Cerebellar nuclear complex (tissue), 1 donor: ENCODE results near the gene FOXC1.

Source experiments
- DNase-seq, 2 experiments: peaks; one replicate each; lab custom pipeline; 2025; lab: John Stamatoyannopoulos, UW

Gene FOXC1

GRCh38 chr6:1609648-1610496 lies at the start of gene FOXC1:
TSS of gene FOXC1 (plus strand) at chr6:1609915. CDS start at chr6:1610446, 531 bp downstream.
- DNase-seq: no peak

GRCh38 chr6:1560281-1561058 lies 49.2 kb upstream of the FOXC1 start:
- no peak for DNase-seq

- no peak for DNase-seq
These were observed 48.4 kb upstream of the FOXC1 start for GRCh38 chr6:1561355-1561754.

DNA sequence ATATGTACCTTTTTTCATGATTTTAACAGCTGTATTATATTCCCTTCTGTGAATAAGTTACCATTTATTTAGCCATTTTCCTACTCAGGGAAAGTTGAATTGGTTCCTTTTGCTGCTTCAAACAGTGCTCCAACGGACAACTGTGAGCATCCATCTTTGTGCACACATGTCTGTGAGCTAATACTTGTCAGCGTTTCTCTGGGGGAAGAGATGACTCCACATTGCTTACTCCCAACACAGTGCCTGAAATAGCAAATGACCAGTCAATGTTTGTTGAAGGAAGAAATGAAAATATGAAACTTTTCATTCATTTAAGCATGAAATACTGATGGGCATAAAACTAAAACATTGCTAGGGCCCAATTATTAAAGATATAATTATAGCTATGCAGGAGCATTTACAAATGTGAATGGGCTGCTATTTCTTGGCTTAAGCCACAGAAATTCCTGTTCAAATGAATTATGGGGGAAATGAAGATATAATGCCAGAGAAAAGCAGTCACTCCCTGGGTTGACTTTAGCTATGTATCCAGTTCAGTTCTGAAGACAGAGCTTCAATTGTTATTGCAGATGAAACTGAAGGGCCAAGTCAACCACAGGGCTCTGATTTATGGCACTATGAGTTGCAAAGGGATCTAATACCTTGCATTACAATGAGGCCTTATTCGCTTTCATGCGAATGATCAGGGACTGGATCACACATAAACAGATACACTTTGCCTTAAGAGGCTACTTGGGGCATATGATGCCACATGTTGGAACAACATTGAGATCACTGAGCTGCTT lies 47.4 kb upstream of the FOXC1 start:
- no peak for DNase-seq

DNA sequence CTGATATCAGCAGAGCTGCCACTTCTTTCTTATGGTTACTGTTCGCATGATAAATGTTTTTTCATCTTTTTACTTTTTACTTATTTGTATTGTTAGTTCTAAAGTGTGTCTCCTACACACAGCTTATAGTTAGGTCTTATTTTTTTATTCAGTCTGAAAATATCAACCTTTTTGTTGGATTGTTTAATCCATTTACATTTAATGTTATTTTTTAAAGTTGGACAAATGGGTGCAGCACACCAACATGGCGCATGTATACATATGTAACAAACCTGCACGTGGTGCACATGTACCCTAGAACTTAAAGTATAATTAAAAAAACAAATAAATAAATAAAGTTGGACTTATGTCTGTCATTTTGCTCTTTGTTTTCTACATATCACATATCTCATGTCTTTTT lies 40.3 kb upstream of the FOXC1 start:
- no peak for DNase-seq

GRCh38 chr6:1570848-1571247 lies 38.9 kb upstream of the FOXC1 start:
- no peak for DNase-seq

GRCh38 chr6:1572892-1573291 lies 36.8 kb upstream of the FOXC1 start:
- DNase-seq: no peak

DNA sequence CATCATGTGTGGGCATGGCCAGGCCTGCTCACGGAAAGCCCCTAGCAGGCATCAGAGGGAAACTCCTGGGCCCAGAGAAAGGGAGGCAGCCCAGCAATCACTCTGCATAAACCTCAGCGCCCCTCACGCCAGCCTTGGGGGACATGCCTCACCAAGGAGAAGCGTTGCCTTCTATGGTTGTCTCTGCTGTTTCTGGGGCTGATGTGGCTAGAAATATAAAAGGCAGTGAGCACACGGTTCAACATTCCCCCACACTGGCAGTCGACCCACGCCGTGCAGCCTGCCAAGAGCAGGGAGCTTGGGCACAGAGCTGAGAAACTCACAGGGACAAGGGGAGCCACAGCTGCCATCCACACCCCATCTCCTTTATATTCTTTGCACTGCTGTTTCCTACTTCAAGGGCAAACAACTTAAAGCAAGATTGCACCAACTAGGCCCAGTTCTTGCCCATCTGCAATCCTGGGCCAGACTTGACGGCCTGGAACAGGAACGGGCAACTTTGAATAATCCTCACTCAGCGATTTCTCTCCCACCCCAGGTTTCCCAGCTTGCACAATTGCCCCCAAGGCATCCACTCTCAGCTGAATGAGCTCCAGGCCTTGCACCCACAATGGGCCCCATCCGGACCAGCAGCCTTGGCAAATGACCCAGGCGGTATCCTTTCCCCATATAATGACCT lies 35.5 kb upstream of the FOXC1 start:
- DNase-seq: no peak

GRCh38 chr6:1574890-1575209 lies 34.9 kb upstream of the FOXC1 start:
- no peak for DNase-seq

GRCh38 chr6:1575210-1576041 lies 34.3 kb upstream of the FOXC1 start:
- no peak for DNase-seq

DNA sequence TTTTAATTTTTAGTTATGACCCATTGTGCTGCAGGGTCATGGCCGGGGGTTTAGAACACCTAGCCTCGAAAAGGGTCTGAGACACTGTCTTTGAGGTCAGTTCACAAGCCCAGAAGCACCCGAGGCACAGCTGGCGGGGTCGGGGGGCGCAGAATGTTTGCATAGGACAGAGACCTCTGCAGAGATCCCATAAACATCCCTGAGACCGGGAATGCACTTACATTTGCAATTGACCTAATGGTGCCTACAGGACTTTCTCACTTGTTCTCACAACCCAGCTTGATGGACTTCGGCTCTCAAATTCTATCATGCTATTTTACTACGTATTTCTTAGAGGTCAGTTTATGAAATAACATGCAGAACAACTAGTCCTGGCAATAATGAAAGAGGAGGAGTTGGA lies 33.5 kb upstream of the FOXC1 start:
- DNase-seq: no peak

GRCh38 chr6:1576711-1577110 lies 33.0 kb upstream of the FOXC1 start:
- no peak for DNase-seq

DNA sequence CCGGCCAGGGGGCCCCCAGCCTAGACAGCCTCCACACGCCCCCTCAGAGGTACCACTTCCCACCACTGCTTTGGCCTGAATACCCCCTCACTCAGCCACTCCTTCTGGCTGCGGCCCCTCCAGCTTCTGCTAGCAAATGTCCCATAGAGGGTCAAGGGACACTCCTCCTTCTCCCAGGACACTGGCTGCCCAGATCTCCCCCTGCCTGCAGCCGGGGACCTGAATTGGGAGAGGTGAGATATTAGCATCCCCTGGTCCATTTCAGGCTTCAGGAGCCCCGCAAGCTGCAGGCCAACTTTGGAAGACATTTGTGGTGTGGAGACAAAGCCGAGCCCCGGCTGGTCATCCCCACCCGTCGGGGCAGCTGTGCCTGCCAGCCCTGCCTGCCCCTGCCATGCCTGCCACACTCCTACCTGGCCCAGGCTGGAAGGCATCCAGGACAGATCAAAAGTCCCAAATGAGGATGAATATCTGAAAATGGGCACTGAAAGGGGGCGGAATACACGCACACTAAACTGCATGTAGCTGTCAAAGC lies 32.5 kb upstream of the FOXC1 start:
- no peak for DNase-seq

DNA sequence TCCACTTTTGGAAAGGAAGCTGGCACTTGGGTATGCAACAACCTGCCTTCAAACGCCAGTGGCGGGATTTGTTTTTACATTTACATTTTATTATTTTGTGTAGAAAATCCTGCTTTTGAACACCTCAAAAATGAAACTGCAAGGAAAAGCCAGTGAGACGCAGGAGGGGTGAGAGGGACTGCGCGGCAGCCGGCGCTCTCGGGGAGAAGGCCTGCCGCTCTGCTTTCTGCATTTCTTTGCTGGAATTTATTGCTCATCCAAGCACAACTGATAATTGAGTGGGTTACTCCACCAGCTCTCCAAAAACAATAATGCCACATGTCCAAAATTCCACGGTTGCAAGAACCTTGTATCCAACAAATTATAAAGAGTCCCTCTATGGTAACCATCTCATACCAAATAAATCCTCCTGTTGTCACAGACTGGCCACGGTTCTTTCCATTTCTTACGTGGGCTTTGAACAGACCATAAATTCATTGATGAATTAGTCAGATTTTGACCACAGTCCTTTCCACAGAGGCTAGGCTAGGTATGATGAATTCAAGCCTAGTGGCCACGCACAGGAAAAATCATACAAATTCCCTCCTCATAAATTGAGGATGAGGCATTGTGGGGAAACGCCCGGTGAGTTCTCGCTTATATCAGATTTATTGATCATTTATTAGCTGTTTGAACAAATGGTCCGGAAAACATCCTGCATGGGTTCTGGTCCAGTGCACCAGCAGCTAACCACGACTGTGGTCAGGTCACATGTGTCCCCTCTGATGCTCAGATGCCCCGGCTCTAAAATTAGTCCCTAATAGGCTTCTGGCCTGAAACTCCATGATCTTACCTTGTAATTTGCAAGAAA lies 31.6 kb upstream of the FOXC1 start:
- DNase-seq: no peak

- no peak for DNase-seq
These were observed 30.6 kb upstream of the FOXC1 start for GRCh38 chr6:1579096-1579495.

DNA sequence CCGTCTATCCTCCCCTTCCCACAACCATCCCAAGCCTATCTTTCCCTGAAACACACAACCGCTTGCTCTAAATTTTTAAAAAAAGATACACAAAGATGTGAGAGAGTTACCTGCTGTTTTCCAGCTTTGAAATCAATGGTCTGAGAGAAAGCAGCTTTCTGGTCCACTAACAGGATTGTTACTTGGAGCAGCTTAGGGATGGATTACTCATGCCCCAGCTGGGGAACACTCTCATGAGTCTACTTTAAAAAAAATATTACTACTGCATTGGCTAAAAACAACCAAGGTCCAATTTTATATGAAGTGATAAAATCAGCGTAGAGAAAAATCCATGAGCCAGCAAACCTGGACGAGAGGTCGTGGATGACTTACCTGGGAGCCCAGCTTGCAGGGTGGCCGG lies 29.6 kb upstream of the FOXC1 start:
- no peak for DNase-seq

DNA sequence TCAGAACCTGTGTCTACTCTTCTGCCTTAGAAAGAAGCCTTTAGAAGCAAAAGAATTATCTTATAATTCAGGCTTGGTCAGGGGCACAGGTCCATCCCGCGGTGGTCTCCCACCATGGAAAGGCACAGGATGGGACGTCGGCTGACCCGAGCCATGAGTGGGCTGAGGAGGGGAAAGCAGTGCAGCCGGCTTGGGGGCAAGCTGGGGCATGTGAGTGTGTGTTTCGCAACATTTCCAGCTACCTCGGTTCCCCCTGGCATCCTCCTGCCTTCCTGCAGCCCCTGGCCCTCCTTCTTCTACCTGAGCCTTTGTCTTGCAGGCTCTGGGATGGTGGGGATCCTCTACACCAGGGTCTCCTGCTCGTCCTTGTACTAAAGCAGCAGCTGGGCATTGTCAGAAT lies 29.1 kb upstream of the FOXC1 start:
- DNase-seq: no peak

- no peak for DNase-seq
These were observed 28.4 kb upstream of the FOXC1 start for GRCh38 chr6:1581120-1581991.

GRCh38 chr6:1584146-1584545 lies 25.6 kb upstream of the FOXC1 start:
- no peak for DNase-seq
